ENCODE measurements around the gene ETHE1. TPM values are rescaled to one million over a fixed set of nuclear protein-coding genes. Genes with fewer than 3 reads are reported as not detected.

The ETHE1 gene
- total RNA-seq, 1 donor from 2014 or later, result 16.3 TPM

DNA sequence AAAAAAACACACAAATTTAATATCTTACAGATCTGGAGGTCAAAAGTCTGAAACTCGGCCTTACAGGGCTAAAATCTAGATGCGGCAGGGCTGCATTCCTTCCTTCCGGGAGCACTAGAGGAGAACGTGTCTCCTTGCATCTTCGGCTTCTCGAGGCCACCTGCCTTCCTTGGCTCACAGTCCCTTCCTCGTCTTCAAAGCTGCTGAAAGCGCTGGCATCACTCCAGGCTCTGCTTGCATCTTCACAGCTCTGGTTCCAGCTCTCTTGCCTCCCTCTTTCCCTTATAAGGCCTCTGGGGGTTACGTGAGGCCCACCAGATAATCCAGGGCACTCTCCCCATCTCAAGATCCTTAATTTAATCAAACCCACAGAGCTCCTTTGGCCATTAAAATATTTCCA is 37.8 kb upstream of the ETHE1 start:
- POLR2A ChIA-PET, result interaction anchor here (0.9 to 1.7 kb wide), 3 partner anchors 10 to 32 kb away, joined by 4 to 7 read pairs (median 7); partner anchors contain the start of genes IRGQ, XRCC1, ZNF575 and ZNF576
- TF ChIP-seq, protein P1, sequence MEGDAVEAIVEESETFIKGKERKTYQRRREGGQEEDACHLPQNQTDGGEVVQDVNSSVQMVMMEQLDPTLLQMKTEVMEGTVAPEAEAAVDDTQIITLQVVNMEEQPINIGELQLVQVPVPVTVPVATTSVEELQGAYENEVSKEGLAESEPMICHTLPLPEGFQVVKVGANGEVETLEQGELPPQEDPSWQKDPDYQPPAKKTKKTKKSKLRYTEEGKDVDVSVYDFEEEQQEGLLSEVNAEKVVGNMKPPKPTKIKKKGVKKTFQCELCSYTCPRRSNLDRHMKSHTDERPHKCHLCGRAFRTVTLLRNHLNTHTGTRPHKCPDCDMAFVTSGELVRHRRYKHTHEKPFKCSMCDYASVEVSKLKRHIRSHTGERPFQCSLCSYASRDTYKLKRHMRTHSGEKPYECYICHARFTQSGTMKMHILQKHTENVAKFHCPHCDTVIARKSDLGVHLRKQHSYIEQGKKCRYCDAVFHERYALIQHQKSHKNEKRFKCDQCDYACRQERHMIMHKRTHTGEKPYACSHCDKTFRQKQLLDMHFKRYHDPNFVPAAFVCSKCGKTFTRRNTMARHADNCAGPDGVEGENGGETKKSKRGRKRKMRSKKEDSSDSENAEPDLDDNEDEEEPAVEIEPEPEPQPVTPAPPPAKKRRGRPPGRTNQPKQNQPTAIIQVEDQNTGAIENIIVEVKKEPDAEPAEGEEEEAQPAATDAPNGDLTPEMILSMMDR (IDR thresholded peaks at IDR 0.05), result no peak
- intact Hi-C loops (cut with micrococcal nuclease), result loop anchor here (10.0 kb wide), 1 partner anchor 220 kb away; the partner anchor contains the start of gene KCNN4

DNA sequence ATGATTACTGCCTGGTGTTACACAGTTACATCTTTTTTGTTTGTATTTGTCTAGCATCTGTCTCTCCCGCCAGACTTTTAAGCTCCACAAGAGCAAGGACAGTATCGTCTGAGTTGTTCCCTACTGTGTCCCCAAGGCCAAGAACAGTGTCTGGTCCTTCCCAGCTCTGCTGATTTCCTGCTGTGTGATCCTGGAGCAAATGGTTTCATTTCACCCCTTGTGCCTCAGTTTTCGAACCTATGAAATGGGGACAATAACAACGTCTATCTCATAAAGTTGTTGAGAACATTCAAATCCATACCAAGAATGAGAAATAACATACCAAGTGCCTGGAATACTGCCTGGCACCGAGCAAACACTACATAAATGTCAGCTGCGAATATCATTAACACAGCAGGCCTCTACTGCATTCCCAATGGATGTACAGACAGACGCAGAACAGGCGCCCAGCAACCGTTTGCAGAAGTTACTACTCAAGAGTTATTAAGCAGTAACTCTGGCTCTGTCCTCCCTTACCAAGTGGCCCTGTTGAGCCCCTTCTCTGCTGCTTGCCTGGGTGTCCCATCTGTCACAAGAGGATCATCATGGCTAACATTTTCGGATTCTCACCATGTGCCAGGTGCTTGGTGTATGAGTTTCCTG is 36.9 kb upstream of the ETHE1 start:
- TF ChIP-seq, protein P1 (IDR thresholded peaks at IDR 0.05), result no peak
- peaks cover 19% of the 10 kb centered on the region for H3K36me3 Mint-ChIP-seq (ENCODE audit: low read depth)
- ATAC-seq (ENCODE audit: low read depth) (no peak), DNase-seq (no peak)
- no peaks in the 10 kb centered on the region for H3K9me3 Mint-ChIP-seq
- POLR2A ChIA-PET, result interaction anchor here (0.8 to 2.2 kb wide), 3 partner anchors 11 to 105 kb away, joined by 3 to 7 read pairs (median 7); partner anchors contain the start of genes XRCC1 and ZNF575
- no peak overlapping the region for H3K4me3 Mint-ChIP-seq
- CTCF ChIA-PET, result interaction anchor here (1.1 to 3.6 kb wide), 2 partner anchors 9 to 44 kb away, joined by 3 to 16 read pairs; no protein-coding TSS in a partner anchor
- H3K4me1 Mint-ChIP-seq, result peaks cover 58% of the 10 kb centered on the region
- intact Hi-C loops (cut with micrococcal nuclease), result loop anchor here (2.0 to 10.0 kb wide), 3 partner anchors 29 to 221 kb away; partner anchors contain the start of genes KCNN4 and ZNF428
- H3K27me3 Mint-ChIP-seq, result no peaks in the 10 kb centered on the region
- peak overlapping the region; percentile 93 for H3K27ac Mint-ChIP-seq

More for the DNA sequence above, 37.8 kb upstream of the ETHE1 start:
- Mint-ChIP-seq H3K4me1 (peaks cover 56% of the 10 kb centered on the region), H3K4me3 (no peak overlapping the region), H3K27me3 (no peaks in the 10 kb centered on the region), H3K27ac (peak overlapping the region; percentile 93), H3K36me3 (ENCODE audit: low read depth) (peaks cover 17% of the 10 kb centered on the region), H3K9me3 (no peaks in the 10 kb centered on the region)
- CTCF ChIA-PET, result interaction anchor here (0.7 to 3.6 kb wide), 4 partner anchors 10 to 45 kb away, joined by 3 to 16 read pairs (median 4); partner anchors contain the start of gene ZNF575
- DNase-seq, result no peak
- ATAC-seq (ENCODE audit: low read depth), result no peak

DNA sequence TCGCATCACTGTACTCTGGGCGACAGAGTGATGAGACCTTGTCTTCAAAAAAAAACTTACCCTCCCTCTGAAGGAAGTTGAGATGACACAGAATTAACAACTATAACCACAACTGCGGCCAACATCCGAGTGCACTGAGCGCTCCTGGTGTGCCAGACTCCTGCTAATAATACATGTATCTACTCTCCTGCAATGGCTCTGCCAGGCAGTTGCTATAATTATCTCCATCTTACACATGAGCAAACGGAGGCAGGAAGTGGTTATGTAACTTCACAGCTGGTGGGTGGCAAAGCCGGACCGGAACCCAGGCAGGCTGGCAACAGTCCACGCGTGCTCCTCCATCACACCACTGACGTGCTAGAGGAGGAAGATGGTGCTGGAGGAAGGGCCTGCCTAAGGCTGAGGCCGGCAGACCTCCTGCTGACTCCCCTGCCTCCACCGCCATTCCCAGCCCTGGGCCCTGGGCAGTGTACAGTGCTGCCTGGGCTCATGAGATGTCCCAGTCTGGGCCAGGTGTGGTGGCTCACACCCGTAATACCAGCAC is 35.8 kb upstream of the ETHE1 start:
- H3K9me3 Mint-ChIP-seq, result no peaks in the 10 kb centered on the region
- intact Hi-C loops (cut with micrococcal nuclease), result loop anchor here (1.0 to 10.0 kb wide), 6 partner anchors 13 to 222 kb away; partner anchors contain the start of genes IRGQ, KCNN4, PINLYP and XRCC1
- ChIA-PET POLR2A (interaction anchor here (1.0 to 2.2 kb wide), 2 partner anchors 12 to 33 kb away, joined by 4 to 7 read pairs; partner anchors contain the start of genes IRGQ and XRCC1), CTCF (interaction anchor here (0.9 to 3.6 kb wide), 2 partner anchors 8 to 32 kb away, joined by 3 to 16 read pairs; no protein-coding TSS in a partner anchor)
- H3K36me3 Mint-ChIP-seq (ENCODE audit: low read depth), result peaks cover 23% of the 10 kb centered on the region
- no peaks in the 10 kb centered on the region for H3K27me3 Mint-ChIP-seq
- peak overlapping the region; percentile 56 for H3K4me3 Mint-ChIP-seq
- ATAC-seq (ENCODE audit: low read depth), result peak; percentile 84
- peak; percentile 56 for DNase-seq
- H3K27ac Mint-ChIP-seq, result peak overlapping the region; percentile 93
- peaks cover 58% of the 10 kb centered on the region for H3K4me1 Mint-ChIP-seq
- TF ChIP-seq, protein P1 (IDR thresholded peaks at IDR 0.05), result no peak

DNA sequence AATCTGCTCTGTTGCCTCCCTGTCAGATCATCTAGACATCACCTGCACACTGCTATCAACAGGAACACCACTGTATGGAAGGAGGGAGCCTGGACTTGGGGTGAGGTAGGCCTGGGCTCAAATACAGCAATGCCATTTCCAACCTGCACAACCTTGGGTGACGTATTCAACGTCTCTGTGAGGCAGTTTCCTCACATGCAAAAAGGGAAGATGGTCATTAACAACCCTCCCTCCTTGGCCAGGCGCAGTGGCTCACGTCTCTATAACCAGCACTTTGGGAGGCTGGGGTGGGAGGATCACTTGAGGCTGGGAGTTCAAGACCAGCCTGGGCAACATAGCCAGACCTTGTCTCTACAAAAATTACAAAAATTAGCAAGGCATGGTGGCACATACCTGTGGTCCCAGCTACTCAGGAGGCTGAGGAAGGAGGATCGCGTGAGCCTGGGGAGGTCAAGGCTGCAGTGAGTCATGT is 35.3 kb upstream of the ETHE1 start:
- Mint-ChIP-seq H3K36me3 (ENCODE audit: low read depth) (peaks cover 27% of the 10 kb centered on the region), H3K4me3 (peak overlapping the region; percentile 56), H3K27me3 (no peaks in the 10 kb centered on the region), H3K27ac (peak overlapping the region; percentile 93), H3K4me1 (peaks cover 58% of the 10 kb centered on the region), H3K9me3 (no peaks in the 10 kb centered on the region)
- CTCF ChIA-PET, result interaction anchor here (0.9 kb wide), 1 partner anchor 33 kb away, joined by 3 read pairs; no protein-coding TSS in a partner anchor
- intact Hi-C loops (cut with micrococcal nuclease), result loop anchor here (1.0 to 10.0 kb wide), 6 partner anchors 13 to 223 kb away; partner anchors contain the start of genes IRGQ, KCNN4, PINLYP and XRCC1
- TF ChIP-seq, protein P1 (IDR thresholded peaks at IDR 0.05), result no peak
- POLR2A ChIA-PET, result interaction anchor here (0.7 to 2.2 kb wide), 3 partner anchors 13 to 41 kb away, joined by 4 to 7 read pairs (median 6); partner anchors contain the start of genes IRGQ and XRCC1
- ATAC-seq (ENCODE audit: low read depth) (no peak), DNase-seq (peak; percentile 34)
